SU-DHL-6 (cell line): ENCODE results near the gene SLU7.
"Not testable (repeated sequence)": the region's sequence is repeated elsewhere in the genome, so short reads cannot be mapped to it uniquely, and the experiment has no call there.

Source experiments
- H2AFZ ChIP-seq: fragments of 200-600 bp; sonication (generic); 2 replicates; pipeline ENCODE4 v1.6.1; 2014; ENCODE audit warnings: low read depth, mild to moderate bottlenecking, moderate library complexity, mixed read lengths, antibody characterized with exemption, low read length; ENCODE audit not compliant: severe bottlenecking
- H3F3A ChIP-seq: fragments of 200-600 bp; shearing (Covaris generic); 2 replicates; pipeline ENCODE4 v1.6.0; 2016; ENCODE audit warnings: antibody characterized with exemption, mild to moderate bottlenecking; ENCODE audit not compliant: insufficient read depth
- H3K27ac ChIP-seq: fragments of 200-600 bp; sonication (generic); 2 replicates; pipeline ENCODE4 v1.5.1; 2016; ENCODE audit warnings: low read depth, mild to moderate bottlenecking, low read length, moderate library complexity, mixed read lengths
- H3K27me3 ChIP-seq: fragments of 200-600 bp; sonication (generic), shearing (Covaris generic); 2 replicates; pipeline ENCODE4 v1.6.0; 2014; ENCODE audit warnings: mild to moderate bottlenecking, low read length
- H3K36me3 ChIP-seq: fragments of 200-600 bp; sonication (generic); 2 replicates; pipeline ENCODE4 v1.6.1; 2014; ENCODE audit warnings: mild to moderate bottlenecking, low read length, mixed read lengths
- H3K4me2 ChIP-seq: fragments of 300-600, 200-600 bp; shearing (Covaris generic), sonication (generic); 2 replicates; pipeline ENCODE4 v1.6.0; 2014; ENCODE audit warnings: low read length, low read depth, mild to moderate bottlenecking; ENCODE audit not compliant: poor library complexity, severe bottlenecking
- H3K4me3 ChIP-seq: fragments of 200-600 bp; sonication (generic); 2 replicates; pipeline ENCODE4 v1.5.1; 2014; ENCODE audit warnings: antibody characterized with exemption, low read length, mild to moderate bottlenecking, mixed read lengths; ENCODE audit not compliant: insufficient read depth, poor library complexity, severe bottlenecking
- H3K79me2 ChIP-seq: fragments of 200-600 bp; sonication (generic); 2 replicates; pipeline ENCODE4 v1.6.1; 2014; ENCODE audit warnings: mild to moderate bottlenecking, low read length, moderate library complexity; ENCODE audit not compliant: insufficient read depth
- H3K9ac ChIP-seq: fragments of 200-600 bp; sonication (generic); 2 replicates; pipeline ENCODE4 v1.7.0; 2014; ENCODE audit warnings: mild to moderate bottlenecking, low read length
- H3K9me2 ChIP-seq: fragments of 200-600 bp; sonication (generic); replicated peaks from 2 replicates; pipeline ENCODE4 v1.6.1; 2014; ENCODE audit warnings: low read length; ENCODE audit not compliant: insufficient read depth
- H3K9me3 ChIP-seq: fragments of 200-600 bp; sonication (generic); 2 replicates; pipeline ENCODE4 v1.6.1; 2014; ENCODE audit warnings: low read length, mixed read lengths; ENCODE audit not compliant: insufficient read depth
- H4K20me1 ChIP-seq: fragments of 200-600 bp; sonication (generic); 2 replicates; pipeline ENCODE4 v1.6.1; 2014; ENCODE audit warnings: low read depth, mild to moderate bottlenecking, antibody characterized with exemption, low read length, moderate library complexity, mixed read lengths
- CTCF ChIP-seq: fragments of 200-600 bp; sonication (generic); IDR thresholded peaks from one replicate; pipeline ENCODE4 v1.5.1; 2017; ENCODE audit warnings: antibody characterized with exemption, mild to moderate bottlenecking, low read length, moderate library complexity; ENCODE audit not compliant: insufficient read depth, poor library complexity, severe bottlenecking
- EZH2phosphoT487 ChIP-seq: fragments of 200-600 bp; sonication (generic), shearing (Covaris generic); conservative IDR thresholded peaks from 2 replicates; pipeline ENCODE4 v1.6.1; 2018; ENCODE audit warnings: mild to moderate bottlenecking, antibody characterized with exemption, low read length, moderate library complexity, mixed read lengths

Gene SLU7

GRCh38 chr5:160439205-160439600 is 20.3 kb upstream of the SLU7 start:
- peak; percentile 69 for TF ChIP-seq CTCF
- TF ChIP-seq EZH2phosphoT487, result no peak
- peak overlapping the region; percentile 91 for H3K4me2 ChIP-seq
- no peaks in the 10 kb centered on the region for H3K79me2 ChIP-seq
- H3F3A ChIP-seq, result no peaks in the 10 kb centered on the region
- H3K9me3 ChIP-seq, result no peaks in the 10 kb centered on the region
- H3K27ac ChIP-seq, result peak overlapping the region; percentile 49
- H3K27me3 ChIP-seq, result no peaks in the 10 kb centered on the region
- H3K9me2 ChIP-seq, result no peaks in the 10 kb centered on the region
- peak overlapping the region; percentile 50 for H3K4me3 ChIP-seq
- no peaks in the 10 kb centered on the region for H4K20me1 ChIP-seq
- H3K36me3 ChIP-seq, result no peaks in the 10 kb centered on the region
- peak overlapping the region; percentile 92 for H2AFZ ChIP-seq
- H3K9ac ChIP-seq, result peak overlapping the region; percentile 43

- Histone ChIP-seq H3K4me3 (peak overlapping the region; percentile 50), H3K9me2 (no peaks in the 10 kb centered on the region), H3K27ac (peak overlapping the region; percentile 49), H3F3A (no peaks in the 10 kb centered on the region), H3K79me2 (no peaks in the 10 kb centered on the region), H3K27me3 (no peaks in the 10 kb centered on the region), H3K4me2 (peak overlapping the region; percentile 91), H4K20me1 (no peaks in the 10 kb centered on the region), H2AFZ (peak overlapping the region; percentile 92), H3K36me3 (no peaks in the 10 kb centered on the region), H3K9me3 (no peaks in the 10 kb centered on the region), H3K9ac (peak overlapping the region; percentile 43)
- peak; percentile 87 for TF ChIP-seq CTCF
- TF ChIP-seq EZH2phosphoT487, result no peak
Observed at GRCh38 chr5:160438316-160439204, 19.7 kb upstream of the SLU7 start.

- no peaks in the 10 kb centered on the region for H3K27me3 ChIP-seq
- H3K9me3 ChIP-seq, result no peaks in the 10 kb centered on the region
- TF ChIP-seq CTCF (no peak), EZH2phosphoT487 (no peak)
- no peaks in the 10 kb centered on the region for H3F3A ChIP-seq
- H3K79me2 ChIP-seq, result no peaks in the 10 kb centered on the region
- H3K36me3 ChIP-seq, result no peaks in the 10 kb centered on the region
- no peak overlapping the region for H3K4me2 ChIP-seq
- H3K9ac ChIP-seq, result no peak overlapping the region
- H3K4me3 ChIP-seq, result no peak overlapping the region
- H3K9me2 ChIP-seq, result no peaks in the 10 kb centered on the region
- no peak overlapping the region for H3K27ac ChIP-seq
- no peak overlapping the region for H2AFZ ChIP-seq
- H4K20me1 ChIP-seq, result no peaks in the 10 kb centered on the region
Observed at GRCh38 chr5:160437271-160437670, 18.4 kb upstream of the SLU7 start.

- H4K20me1 ChIP-seq, H3K9me3 ChIP-seq, H3K27me3 ChIP-seq, H3K4me3 ChIP-seq, H3K79me2 ChIP-seq, H3K9me2 ChIP-seq, H3F3A ChIP-seq, H3K4me2 ChIP-seq, H3K9ac ChIP-seq, H3K36me3 ChIP-seq, H3K27ac ChIP-seq, H2AFZ ChIP-seq: not testable (repeated sequence)
Observed at GRCh38 chr5:160436661-160437060, 17.8 kb upstream of the SLU7 start.
